Neural cell (in vitro differentiated cells): ENCODE data around the gene IFTAP. TPM values are rescaled to one million over a fixed set of nuclear protein-coding genes. Genes with fewer than 3 reads are reported as not detected.

Experiments
- H2AFZ ChIP-seq: fragments of 200-600, 300-800 bp; sonication (generic), shearing (Covaris generic); 2 replicates; pipeline ENCODE4 v1.6.0; 2014; ENCODE audit warnings: low read depth, mild to moderate bottlenecking, antibody characterized with exemption, low read length, moderate library complexity
- H3F3A ChIP-seq: fragments of 200-600 bp; shearing (Covaris generic); 2 replicates; pipeline ENCODE4 v1.6.1; 2016; ENCODE audit warnings: mild to moderate bottlenecking, moderate library complexity, mixed read lengths, antibody characterized with exemption, low read length; ENCODE audit not compliant: insufficient read depth, poor library complexity, severe bottlenecking
- H3K27ac ChIP-seq: fragments of 200-600, 300-800 bp; sonication (generic), shearing (Covaris generic); 2 replicates; pipeline ENCODE4 v1.5.1; 2014; ENCODE audit warnings: mild to moderate bottlenecking, low read length, moderate library complexity
- H3K27me3 ChIP-seq: fragments of 300-800, 200-600 bp; sonication (generic), shearing (Covaris generic); 2 replicates; pipeline ENCODE4 v1.6.0; 2014; ENCODE audit warnings: mild to moderate bottlenecking, low read depth, low read length, moderate library complexity; ENCODE audit not compliant: insufficient read depth
- H3K36me3 ChIP-seq: fragments of 300-800, 200-600 bp; sonication (generic), shearing (Covaris generic); 2 replicates; pipeline ENCODE4 v1.5.1; 2014; ENCODE audit warnings: mild to moderate bottlenecking, antibody characterized with exemption, low read length, moderate library complexity; ENCODE audit not compliant: insufficient read depth
- H3K4me2 ChIP-seq: fragments of 300-800, 200-600 bp; sonication (generic), shearing (Covaris generic); 2 replicates; pipeline ENCODE4 v1.6.0; 2014; ENCODE audit warnings: mild to moderate bottlenecking, low read length
- H3K4me3 ChIP-seq: fragments of 300-800, 200-600 bp; sonication (generic), shearing (Covaris generic); 2 replicates; pipeline ENCODE4 v1.5.1; 2014; ENCODE audit warnings: mild to moderate bottlenecking, low read length, moderate library complexity
- H3K79me2 ChIP-seq: fragments of 200-600 bp; shearing (Covaris generic); replicated peaks from 2 replicates; pipeline ENCODE4 v1.6.0; 2014; ENCODE audit warnings: mild to moderate bottlenecking, low read length, moderate library complexity; ENCODE audit not compliant: insufficient read depth
- H3K9ac ChIP-seq: fragments of 300-800, 200-600 bp; sonication (generic), shearing (Covaris generic); 2 replicates; pipeline ENCODE4 v1.6.1; 2016; ENCODE audit warnings: mild to moderate bottlenecking, low read length, mixed read lengths
- H3K9me2 ChIP-seq: fragments of 200-600 bp; shearing (Covaris generic); 2 replicates; pipeline ENCODE4 v1.6.1; 2016; ENCODE audit warnings: mild to moderate bottlenecking, low read length, mixed read lengths; ENCODE audit not compliant: insufficient read depth
- H3K9me3 ChIP-seq: fragments of 200-600, 300-800 bp; sonication (generic), shearing (Covaris generic); 2 replicates; pipeline ENCODE4 v1.6.1; 2016; ENCODE audit warnings: mild to moderate bottlenecking, mixed run types, low read length, moderate library complexity, mixed read lengths
- H4K20me1 ChIP-seq: fragments of 200-600 bp; shearing (Covaris generic); 2 replicates; pipeline ENCODE4 v1.6.1; 2016; ENCODE audit warnings: mild to moderate bottlenecking, mixed run types; ENCODE audit not compliant: insufficient read depth
- CTCF ChIP-seq: fragments of 450-650 bp; IDR thresholded peaks from 2 replicates; pipeline ENCODE4 v1.5.1; 2014; ENCODE audit warnings: antibody characterized with exemption, mild to moderate bottlenecking, moderate library complexity; ENCODE audit not compliant: poor library complexity, severe bottlenecking
- EP300 ChIP-seq: fragments of 450-650 bp; conservative IDR thresholded peaks from 2 replicates; pipeline ENCODE4 v1.6.1; 2014; ENCODE audit warnings: antibody characterized with exemption, mild to moderate bottlenecking, moderate library complexity; ENCODE audit not compliant: poor library complexity, severe bottlenecking
- EZH2 ChIP-seq: fragments of 200-600, 300-800 bp; shearing (Covaris generic), sonication (generic); IDR thresholded peaks from 2 replicates; pipeline ENCODE4 v1.6.1; 2014; ENCODE audit warnings: antibody characterized with exemption, low read length, borderline replicate concordance, mild to moderate bottlenecking; ENCODE audit not compliant: insufficient read depth, poor library complexity, severe bottlenecking
- MXI1 ChIP-seq: fragments of 450-650 bp; conservative IDR thresholded peaks from 2 replicates; pipeline ENCODE4 v1.6.1; 2014; ENCODE audit warnings: antibody characterized with exemption, mild to moderate bottlenecking; ENCODE audit not compliant: poor library complexity, severe bottlenecking
- POLR2AphosphoS5 ChIP-seq: IDR thresholded peaks from 2 replicates; pipeline ENCODE4 v1.6.1; 2012
- RAD21 ChIP-seq: fragments of 450-650 bp; conservative IDR thresholded peaks from 2 replicates; pipeline ENCODE4 v1.6.1; 2014; ENCODE audit warnings: antibody characterized with exemption, mild to moderate bottlenecking, moderate library complexity
- REST ChIP-seq: IDR thresholded peaks from 2 replicates; pipeline ENCODE4 v1.6.1; 2012; ENCODE audit warnings: borderline replicate concordance
- SMC3 ChIP-seq: fragments of 450-650 bp; conservative IDR thresholded peaks from 2 replicates; pipeline ENCODE4 v1.6.1; 2014; ENCODE audit warnings: antibody characterized with exemption, mild to moderate bottlenecking, moderate library complexity; ENCODE audit not compliant: poor library complexity
- TAF1 ChIP-seq: IDR thresholded peaks from 2 replicates; pipeline ENCODE4 v1.6.1; 2012; ENCODE audit warnings: low read depth
- polyA plus RNA-seq: library from polyadenylated mRNA; depleted of rRNA; stranded (reverse); fragments of >200 nt; gene quantifications from 2 replicates; pipeline ENCODE4 v1.2.3, GENCODE V29; 2014

IFTAP gene
- polyA plus RNA-seq, 1 donor from 2014 or later = 71.9 TPM

GRCh38 chr11:36586543-36586942 lies 7.8 kb upstream of the IFTAP start:
- no peak overlapping the region for H2AFZ ChIP-seq
- peaks cover 33% of the 10 kb centered on the region for H3K27me3 ChIP-seq
- no peaks in the 10 kb centered on the region for H3K36me3 ChIP-seq
- H3K9me3 ChIP-seq = no peaks in the 10 kb centered on the region
- no peaks in the 10 kb centered on the region for H3K79me2 ChIP-seq
- H3K4me2 ChIP-seq = no peak overlapping the region
- no peak overlapping the region for H3K4me3 ChIP-seq
- TF ChIP-seq CTCF (no peak), SMC3 (no peak), REST (no peak), EZH2 (no peak)
- no peak overlapping the region for H3K27ac ChIP-seq
- no peaks in the 10 kb centered on the region for H4K20me1 ChIP-seq
- no peaks in the 10 kb centered on the region for H3K9me2 ChIP-seq
- H3K9ac ChIP-seq = no peak overlapping the region
- H3F3A ChIP-seq = no peaks in the 10 kb centered on the region

- Histone ChIP-seq H4K20me1 (no peaks in the 10 kb centered on the region), H3K27ac (no peak overlapping the region), H3K27me3 (peaks cover 33% of the 10 kb centered on the region), H3K79me2 (no peaks in the 10 kb centered on the region), H3K9me2 (no peaks in the 10 kb centered on the region), H3K36me3 (no peaks in the 10 kb centered on the region), H3K4me2 (no peak overlapping the region), H3K9ac (no peak overlapping the region), H3K9me3 (no peaks in the 10 kb centered on the region), H2AFZ (no peak overlapping the region), H3K4me3 (no peak overlapping the region), H3F3A (no peaks in the 10 kb centered on the region)
- TF ChIP-seq RAD21 (no peak), EZH2 (no peak), EP300 (no peak), REST (no peak), MXI1 (no peak), TAF1 (no peak), CTCF (no peak), SMC3 (no peak), POLR2AphosphoS5 (no peak)
Observed at GRCh38 chr11:36588099-36588498, 6.2 kb upstream of the IFTAP start.
